ENCODE data around the gene CASP6. TPM values are rescaled to one million over a fixed set of nuclear protein-coding genes. Genes with fewer than 3 reads are reported as not detected.

CASP6 gene
- total RNA-seq, 2 experiments from 2014 or later: 5.4 to 5.5 TPM

GRCh38 chr4:109645874-109646710 lies 57.2 kb downstream of the CASP6 start:
- no peak overlapping the region for H3K4me3 Mint-ChIP-seq
- intact Hi-C loops (cut with DNase I, micrococcal nuclease): loop anchor here in 1 of 2 experiments (5.0 kb wide), 1 partner anchor 34 kb away; no protein-coding TSS in a partner anchor
- H3K27ac Mint-ChIP-seq: no peak overlapping the region
- ChIA-PET POLR2A (interaction anchor here (0.9 to 5.1 kb wide), 4 partner anchors 9 to 86 kb away, joined by 4 to 108 read pairs (median 10); partner anchors contain the start of gene MCUB), CTCF (interaction anchor here (1.1 to 2.3 kb wide), 2 partner anchors 13 to 212 kb away, joined by 3 to 7 read pairs; partner anchors contain the start of gene SEC24B)
- Histone ChIP-seq H3K9me3 (ENCODE audit: control insufficient read depth in 1 of 2, insufficient read depth in 1 of 2, low read length in 2 of 2) (no peaks in the 10 kb centered on the region), H3K27me3 (ENCODE audit: control insufficient read depth in 1 of 2, insufficient read depth in 2 of 2, low read length in 2 of 2) (no peaks in the 10 kb centered on the region), H3K4me1 (ENCODE audit: insufficient read depth, low read length) (peaks cover 49% of the 10 kb centered on the region), H3K4me3 (ENCODE audit: low read length) (no peak overlapping the region), H3K36me3 (ENCODE audit: insufficient read depth, low read length) (no peaks in the 10 kb centered on the region), H3K27ac (ENCODE audit: low read depth in 1 of 2, low read length in 2 of 2) (peak overlapping the region; percentile 70 to 74)
- peaks cover 13% of the 10 kb centered on the region for H3K36me3 Mint-ChIP-seq (ENCODE audit: low read depth)
- peak in 2 of 14 experiments; percentile 12 to 23 for DNase-seq
- ATAC-seq (ENCODE audit: poor library complexity): no peak
- H3K4me1 Mint-ChIP-seq (ENCODE audit: low read depth): peaks cover 16% of the 10 kb centered on the region
- TF ChIP-seq CTCF (IDR thresholded peaks at IDR 0.05): no peak
- H3K27me3 Mint-ChIP-seq: no peaks in the 10 kb centered on the region
- H3K9me3 Mint-ChIP-seq: peaks cover 3% of the 10 kb centered on the region

GRCh38 chr4:109640644-109641043 lies 62.6 kb downstream of the CASP6 start:
- no peak for TF ChIP-seq CTCF (IDR thresholded peaks at IDR 0.05)
- peak overlapping the region; percentile 85 for H3K27ac Mint-ChIP-seq
- no peaks in the 10 kb centered on the region for H3K36me3 ChIP-seq (ENCODE audit: insufficient read depth, low read length)
- H3K9me3 ChIP-seq (ENCODE audit: control insufficient read depth in 1 of 2, insufficient read depth in 1 of 2, low read length in 2 of 2): peaks cover 0 to 8% of the 10 kb centered on the region in 2 experiments
- H3K27me3 ChIP-seq (ENCODE audit: control insufficient read depth in 1 of 2, insufficient read depth in 2 of 2, low read length in 2 of 2): no peaks in the 10 kb centered on the region
- peaks cover 18% of the 10 kb centered on the region for H3K4me1 ChIP-seq (ENCODE audit: insufficient read depth, low read length)
- H3K36me3 Mint-ChIP-seq (ENCODE audit: low read depth): peaks cover 44% of the 10 kb centered on the region
- ChIA-PET CTCF (no interaction called here), POLR2A (interaction anchor here (1.0 to 3.9 kb wide), 4 partner anchors 9 to 80 kb away, joined by 3 to 23 read pairs (median 14); partner anchors contain the start of gene MCUB)
- no peak overlapping the region for H3K4me3 ChIP-seq (ENCODE audit: low read length)
- intact Hi-C loops (cut with DNase I, micrococcal nuclease): loop anchor here in 1 of 2 experiments (5.0 kb wide), 1 partner anchor 78 kb away; the partner anchor contains the start of gene MCUB
- H3K27ac ChIP-seq (ENCODE audit: low read depth in 1 of 2, low read length in 2 of 2): no peak overlapping the region
- H3K27me3 Mint-ChIP-seq: no peaks in the 10 kb centered on the region
- H3K4me1 Mint-ChIP-seq (ENCODE audit: low read depth): peaks cover 57% of the 10 kb centered on the region
- DNase-seq (no peak), ATAC-seq (ENCODE audit: poor library complexity) (no peak)
- peaks cover 11% of the 10 kb centered on the region for H3K9me3 Mint-ChIP-seq
- peak overlapping the region; percentile 3 for H3K4me3 Mint-ChIP-seq

Other genes starting within 250 kb of the CASP6 start
- gene MCUB, start 143.2 kb downstream of the CASP6 start, total RNA-seq: 100 to 1,000 TPM in 1 of 2 experiments, 10 to 100 TPM in 1; 98.1 to 108 TPM
- 10 to 100 TPM in 1 of 2 experiments, 1 to 10 TPM in 1; 9.6 to 10.5 TPM for gene PLA2G12A, start 26.6 kb upstream of the CASP6 start, total RNA-seq
- not detected for gene CFI, start 98.6 kb upstream of the CASP6 start, total RNA-seq
- 1 to 10 TPM; 8.4 to 9.6 TPM for gene GAR1, start 112.3 kb upstream of the CASP6 start, total RNA-seq
- gene RRH, start 124.5 kb upstream of the CASP6 start, total RNA-seq: not detected
- gene LRIT3, start 144.7 kb upstream of the CASP6 start, total RNA-seq: under 1 TPM in 1 of 2 experiments, not detected in 1; 0.14 TPM
- not detected for gene EGF, start 209.4 kb upstream of the CASP6 start, total RNA-seq

All from CD4-positive, alpha-beta T cell (primary cell).